RWPE2 (cell line): ENCODE measurements around the gene SERTAD2.

Experiments used
- ATAC-seq: fragments of 200-7000 bp; cut with Tn5 transposase; 3 replicates; pipeline ENCODE4 v1.9.1; 2021; ENCODE audit warnings: low read depth
- DNase-seq: peaks from one replicate; pipeline ENCODE4 v3.0.0-alpha.2; 2020; ENCODE audit warnings: low spot score
- H3K27ac ChIP-seq: fragments of 450-650 bp; 2 replicates; pipeline ENCODE4 v1.5.1; 2017; ENCODE audit warnings: mild to moderate bottlenecking; ENCODE audit not compliant: poor library complexity, severe bottlenecking
- H3K27me3 ChIP-seq: fragments of 250-450 bp; sonication (Bioruptor Pico); 2 replicates; pipeline ENCODE4 v1.5.1; 2021; ENCODE audit warnings: mild to moderate bottlenecking, moderate library complexity; ENCODE audit not compliant: insufficient read depth, poor library complexity, severe bottlenecking
- H3K36me3 ChIP-seq: fragments of 250-450 bp; sonication (Bioruptor Pico); 2 replicates; pipeline ENCODE4 v1.5.1; 2020; ENCODE audit warnings: low read depth, mild to moderate bottlenecking, moderate library complexity
- H3K4me1 ChIP-seq: fragments of 250-450 bp; sonication (Bioruptor Pico); 2 replicates; pipeline ENCODE4 v1.5.1; 2021; ENCODE audit warnings: mild to moderate bottlenecking, moderate library complexity; ENCODE audit not compliant: insufficient read depth, poor library complexity, severe bottlenecking
- H3K4me3 ChIP-seq: fragments of 250-450 bp; sonication (Bioruptor Pico); 2 replicates; pipeline ENCODE4 v1.5.1; 2021; ENCODE audit warnings: mild to moderate bottlenecking, moderate library complexity; ENCODE audit not compliant: severe bottlenecking
- H3K9me3 ChIP-seq: fragments of 250-450 bp; sonication (Bioruptor Pico); 2 replicates; pipeline ENCODE4 v1.5.1; 2021; ENCODE audit warnings: mild to moderate bottlenecking, moderate library complexity; ENCODE audit not compliant: severe bottlenecking
- CTCF ChIP-seq: fragments of 450-650 bp; IDR thresholded peaks from one replicate; pipeline ENCODE4 v1.5.1; 2017; ENCODE audit warnings: mild to moderate bottlenecking, moderate library complexity; ENCODE audit not compliant: poor library complexity, severe bottlenecking

SERTAD2 gene

GRCh38 chr2:64604155-64604554 is 49.6 kb downstream of the SERTAD2 start:
- DNase-seq = no peak
- no peak overlapping the region for H3K27ac ChIP-seq
- ATAC-seq = no peak
- no peaks in the 10 kb centered on the region for H3K27me3 ChIP-seq
- no peak for TF ChIP-seq CTCF
- no peaks in the 10 kb centered on the region for H3K9me3 ChIP-seq
- peaks cover 9% of the 10 kb centered on the region for H3K4me1 ChIP-seq
- H3K36me3 ChIP-seq = no peaks in the 10 kb centered on the region
- H3K4me3 ChIP-seq = no peak overlapping the region

GRCh38 chr2:64602436-64602835 is 51.3 kb downstream of the SERTAD2 start:
- Histone ChIP-seq H3K27me3 (no peaks in the 10 kb centered on the region), H3K36me3 (no peaks in the 10 kb centered on the region), H3K4me3 (no peak overlapping the region), H3K9me3 (no peaks in the 10 kb centered on the region), H3K27ac (no peak overlapping the region), H3K4me1 (peaks cover 1% of the 10 kb centered on the region)
- DNase-seq = no peak
- ATAC-seq = no peak
- TF ChIP-seq CTCF = no peak

GRCh38 chr2:64601785-64602391 is 51.8 kb downstream of the SERTAD2 start:
- DNase-seq (no peak), ATAC-seq (no peak)
- Histone ChIP-seq H3K27ac (no peak overlapping the region), H3K4me1 (no peaks in the 10 kb centered on the region), H3K36me3 (no peaks in the 10 kb centered on the region), H3K4me3 (no peak overlapping the region), H3K27me3 (no peaks in the 10 kb centered on the region), H3K9me3 (no peaks in the 10 kb centered on the region)
- no peak for TF ChIP-seq CTCF

GRCh38 chr2:64601034-64601754 is 52.5 kb downstream of the SERTAD2 start:
- ATAC-seq (no peak), DNase-seq (no peak)
- Histone ChIP-seq H3K36me3 (no peaks in the 10 kb centered on the region), H3K4me3 (no peak overlapping the region), H3K27ac (no peak overlapping the region), H3K27me3 (no peaks in the 10 kb centered on the region), H3K4me1 (no peaks in the 10 kb centered on the region), H3K9me3 (no peaks in the 10 kb centered on the region)
- TF ChIP-seq CTCF = no peak

GRCh38 chr2:64599469-64599868 is 54.2 kb downstream of the SERTAD2 start:
- H3K4me1 ChIP-seq = peaks cover 6% of the 10 kb centered on the region
- no peak overlapping the region for H3K27ac ChIP-seq
- H3K36me3 ChIP-seq = no peaks in the 10 kb centered on the region
- ATAC-seq (no peak), DNase-seq (no peak)
- no peaks in the 10 kb centered on the region for H3K27me3 ChIP-seq
- no peak for TF ChIP-seq CTCF
- no peaks in the 10 kb centered on the region for H3K9me3 ChIP-seq
- H3K4me3 ChIP-seq = no peak overlapping the region
